ENCODE data around the gene SPRED3. TPM values are rescaled to one million over a fixed set of nuclear protein-coding genes. Genes with fewer than 3 reads are reported as not detected.
"Not testable (repeated sequence)": the region's sequence is repeated elsewhere in the genome, so short reads cannot be mapped to it uniquely, and the experiment has no call there.

The SPRED3 gene
- total RNA-seq, 2 experiments from 2014 or later, result 0.09 to 3.0 TPM

DNA sequence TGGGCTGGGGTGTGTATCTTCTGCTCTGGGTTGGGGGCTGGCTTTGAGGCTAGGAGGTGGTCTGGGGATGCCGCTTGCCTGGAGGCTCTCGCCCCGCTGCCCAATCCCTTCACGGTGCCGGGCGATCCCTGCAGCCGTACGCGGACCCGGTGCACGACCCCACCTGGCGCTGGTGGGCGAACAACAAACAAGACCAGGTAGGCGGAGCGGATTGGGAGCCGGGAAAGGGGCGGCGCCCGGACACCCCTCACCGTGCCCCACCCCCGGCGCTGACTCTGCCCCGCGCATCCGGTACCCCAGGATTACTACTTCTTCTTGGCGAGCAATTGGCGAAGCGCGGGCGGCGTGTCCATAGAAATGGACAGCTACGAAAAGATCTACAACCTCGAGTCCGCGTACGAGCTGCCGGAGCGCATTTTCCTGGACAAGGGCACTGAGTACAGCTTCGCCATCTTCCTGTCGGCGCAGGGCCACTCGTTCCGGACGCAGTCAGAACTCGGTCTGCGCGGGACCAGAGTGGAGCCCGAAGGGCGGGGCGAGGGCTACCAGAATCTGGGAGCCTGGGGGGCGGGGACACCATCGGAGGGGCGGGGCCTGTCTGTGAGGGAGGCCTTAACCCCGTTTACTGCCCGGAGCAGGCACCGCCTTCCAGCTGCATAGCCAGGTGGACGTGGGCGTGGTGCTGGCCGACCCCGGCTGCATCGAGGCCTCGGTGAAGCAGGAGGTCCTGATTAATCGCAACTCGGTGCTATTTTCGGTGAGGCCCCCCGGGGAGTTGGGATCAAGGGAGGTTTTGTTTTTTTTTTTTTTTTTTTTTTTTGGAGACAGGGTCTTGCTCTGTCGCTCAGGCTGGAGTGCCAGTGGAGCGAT is 26.2 kb upstream of the SPRED3 start:
- no peaks in the 10 kb centered on the region for H3K9me2 ChIP-seq (ENCODE audit: insufficient read depth, low read length)
- no peaks in the 10 kb centered on the region for H3K79me2 ChIP-seq (ENCODE audit: insufficient read depth, low read depth, low read length)
- no TSS peak for BruUV-seq (replicated peaks)
- no peak for TF ChIP-seq EZH2phosphoT487 (IDR thresholded peaks at IDR 0.05; ENCODE audit: borderline replicate concordance, low read depth, low read length)
- TF ChIP-seq, protein P1, sequence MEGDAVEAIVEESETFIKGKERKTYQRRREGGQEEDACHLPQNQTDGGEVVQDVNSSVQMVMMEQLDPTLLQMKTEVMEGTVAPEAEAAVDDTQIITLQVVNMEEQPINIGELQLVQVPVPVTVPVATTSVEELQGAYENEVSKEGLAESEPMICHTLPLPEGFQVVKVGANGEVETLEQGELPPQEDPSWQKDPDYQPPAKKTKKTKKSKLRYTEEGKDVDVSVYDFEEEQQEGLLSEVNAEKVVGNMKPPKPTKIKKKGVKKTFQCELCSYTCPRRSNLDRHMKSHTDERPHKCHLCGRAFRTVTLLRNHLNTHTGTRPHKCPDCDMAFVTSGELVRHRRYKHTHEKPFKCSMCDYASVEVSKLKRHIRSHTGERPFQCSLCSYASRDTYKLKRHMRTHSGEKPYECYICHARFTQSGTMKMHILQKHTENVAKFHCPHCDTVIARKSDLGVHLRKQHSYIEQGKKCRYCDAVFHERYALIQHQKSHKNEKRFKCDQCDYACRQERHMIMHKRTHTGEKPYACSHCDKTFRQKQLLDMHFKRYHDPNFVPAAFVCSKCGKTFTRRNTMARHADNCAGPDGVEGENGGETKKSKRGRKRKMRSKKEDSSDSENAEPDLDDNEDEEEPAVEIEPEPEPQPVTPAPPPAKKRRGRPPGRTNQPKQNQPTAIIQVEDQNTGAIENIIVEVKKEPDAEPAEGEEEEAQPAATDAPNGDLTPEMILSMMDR (conservative IDR thresholded peaks at IDR 0.05; ENCODE audit: low read length), result 0 out of 2 replicates have a peak, but pooled peaks have one; percentile 4
- peak overlapping the region; percentile 71 for H3K4me3 ChIP-seq (ENCODE audit: low read depth, low read length, poor library complexity, severe bottlenecking)
- H3K4me1 ChIP-seq (ENCODE audit: insufficient read depth, low read length, poor library complexity, severe bottlenecking), result peaks cover 11% of the 10 kb centered on the region
- intact Hi-C loops (cut with micrococcal nuclease; ENCODE audit: unreplicated experiment), result no loop called here
- ChIA-PET CTCF (ENCODE audit: unreplicated experiment) (no interaction called here), POLR2A (interaction anchor here (1.1 kb wide), 1 partner anchor 12 kb away, joined by 8 read pairs; the partner anchor contains the start of gene PSMD8)
- H3K4me2 ChIP-seq (ENCODE audit: low read length), result peak overlapping the region; percentile 90
- no peaks in the 10 kb centered on the region for H4K20me1 ChIP-seq (ENCODE audit: insufficient read depth, low read length)
- H2AFZ ChIP-seq (ENCODE audit: low read length), result peak overlapping the region; percentile 96
- H3K27ac ChIP-seq (ENCODE audit: low read depth, low read length, poor library complexity, severe bottlenecking), result peak overlapping the region; percentile 37
- DNase-seq (ENCODE audit: low spot score), result peak; percentile 74
- no peaks in the 10 kb centered on the region for H3K9me3 ChIP-seq (ENCODE audit: low read length)
- no peaks in the 10 kb centered on the region for H3K36me3 ChIP-seq (ENCODE audit: insufficient read depth, low read length)

DNA sequence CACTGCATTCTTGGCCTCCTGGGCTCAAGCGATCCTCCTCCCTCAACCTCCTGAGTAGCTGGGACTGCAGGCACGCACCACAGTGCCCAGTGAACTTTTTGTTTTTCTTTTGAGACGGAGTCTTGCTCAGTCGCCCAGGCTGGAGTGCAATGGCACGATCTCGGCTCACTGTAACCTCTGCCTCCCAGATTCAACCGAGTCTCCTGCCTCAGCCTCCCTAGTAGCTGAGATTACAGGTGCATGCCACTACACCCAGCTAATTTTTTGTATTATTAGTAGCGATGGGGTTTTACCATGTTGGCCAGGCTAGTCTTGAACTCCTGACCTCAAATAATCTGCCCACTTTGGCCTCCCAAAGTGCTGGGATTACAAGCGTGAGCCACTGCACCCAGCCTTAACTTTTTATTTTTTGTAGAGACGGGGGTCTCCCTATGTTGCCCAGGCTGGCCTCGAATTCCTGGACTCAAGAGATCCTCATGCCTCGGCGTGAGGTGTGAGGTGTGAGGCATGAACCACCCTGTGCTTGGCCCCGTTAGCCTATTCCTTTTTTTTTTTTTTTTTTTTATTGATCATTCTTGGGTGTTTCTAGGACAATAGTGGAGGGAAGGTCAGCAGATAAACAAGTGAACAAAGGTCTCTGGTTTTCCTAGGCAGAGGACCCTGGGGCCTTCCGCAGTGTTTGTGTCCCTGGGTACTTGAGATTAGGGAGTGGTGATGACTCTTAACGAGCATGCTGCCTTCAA is 25.4 kb upstream of the SPRED3 start:
- CTCF ChIA-PET (ENCODE audit: unreplicated experiment); H3K36me3 ChIP-seq (ENCODE audit: insufficient read depth, low read length); DNase-seq (ENCODE audit: low spot score); H3K9me3 ChIP-seq (ENCODE audit: low read length); intact Hi-C loops (cut with micrococcal nuclease; ENCODE audit: unreplicated experiment); H3K27ac ChIP-seq (ENCODE audit: low read depth, low read length, poor library complexity, severe bottlenecking); BruUV-seq (replicated peaks); H2AFZ ChIP-seq (ENCODE audit: low read length); H3K79me2 ChIP-seq (ENCODE audit: insufficient read depth, low read depth, low read length); H3K9me2 ChIP-seq (ENCODE audit: insufficient read depth, low read length); POLR2A ChIA-PET; H4K20me1 ChIP-seq (ENCODE audit: insufficient read depth, low read length): not testable (repeated sequence)
- H3K4me1 ChIP-seq (ENCODE audit: insufficient read depth, low read length, poor library complexity, severe bottlenecking), result peaks cover 11% of the 10 kb centered on the region
- peak overlapping the region; percentile 90 for H3K4me2 ChIP-seq (ENCODE audit: low read length)
- peak overlapping the region; percentile 71 for H3K4me3 ChIP-seq (ENCODE audit: low read depth, low read length, poor library complexity, severe bottlenecking)

DNA sequence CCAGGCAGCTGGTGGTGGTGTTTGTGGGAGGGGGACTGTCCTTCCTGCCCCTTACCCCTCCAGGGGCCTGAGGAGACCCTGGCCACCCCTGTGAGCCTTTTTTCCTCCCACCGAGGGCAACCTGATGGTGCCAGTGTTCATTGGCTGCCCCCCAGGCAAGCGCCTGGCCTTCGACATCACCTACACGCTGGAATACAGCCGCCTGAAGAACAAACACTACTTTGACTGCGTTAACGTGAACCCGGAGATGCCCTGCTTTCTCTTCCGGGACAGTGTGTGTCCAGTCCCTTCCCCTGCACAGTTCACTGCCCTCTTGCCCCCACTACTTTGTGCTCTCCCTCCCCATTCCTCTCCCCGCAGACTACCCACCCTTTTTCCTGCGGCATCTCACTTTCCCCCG is 21.5 kb upstream of the SPRED3 start:
- H3K4me2 ChIP-seq (ENCODE audit: low read length), result no peak overlapping the region
- no peak overlapping the region for H3K4me3 ChIP-seq (ENCODE audit: low read depth, low read length, poor library complexity, severe bottlenecking)
- H3K9me3 ChIP-seq (ENCODE audit: low read length), result no peaks in the 10 kb centered on the region
- no peaks in the 10 kb centered on the region for H3K36me3 ChIP-seq (ENCODE audit: insufficient read depth, low read length)
- H3K79me2 ChIP-seq (ENCODE audit: insufficient read depth, low read depth, low read length), result no peaks in the 10 kb centered on the region
- BruUV-seq (replicated peaks), result no TSS peak
- peaks cover 7% of the 10 kb centered on the region for H3K4me1 ChIP-seq (ENCODE audit: insufficient read depth, low read length, poor library complexity, severe bottlenecking)
- H2AFZ ChIP-seq (ENCODE audit: low read length), result no peak overlapping the region
- no peaks in the 10 kb centered on the region for H4K20me1 ChIP-seq (ENCODE audit: insufficient read depth, low read length)
- no peak for TF ChIP-seq EZH2phosphoT487 (IDR thresholded peaks at IDR 0.05; ENCODE audit: borderline replicate concordance, low read depth, low read length)
- TF ChIP-seq, protein P1 (conservative IDR thresholded peaks at IDR 0.05; ENCODE audit: low read length), result no peak
- ChIA-PET CTCF (ENCODE audit: unreplicated experiment) (no interaction called here), POLR2A (interaction anchor here (0.6 kb wide), 1 partner anchor 10 kb away, joined by 3 read pairs; no protein-coding TSS in a partner anchor)
- intact Hi-C loops (cut with micrococcal nuclease; ENCODE audit: unreplicated experiment), result no loop called here
- H3K27ac ChIP-seq (ENCODE audit: low read depth, low read length, poor library complexity, severe bottlenecking), result no peak overlapping the region
- no peaks in the 10 kb centered on the region for H3K9me2 ChIP-seq (ENCODE audit: insufficient read depth, low read length)
- no peak for DNase-seq (ENCODE audit: low spot score)

Measured in OCI-LY7 (cell line).